WTC11 (cell line): ENCODE measurements around the gene JMJD4. TPM values are rescaled to one million over a fixed set of nuclear protein-coding genes. Genes with fewer than 3 reads are reported as not detected.

Experiments used
- ATAC-seq: fragments of 200-7000 bp; cut with Tn5 transposase; 2 replicates; pipeline ENCODE4 v1.10.0; 2021; ENCODE audit warnings: mild to moderate bottlenecking, moderate library complexity
- CTCF ChIA-PET: fragments of 300-600 bp; sonication (Branson Sonifier 250); formaldehyde crosslinking; loops from one replicate; lab custom pipeline; 2021; ENCODE audit warnings: antibody characterized with exemption; lab: Charles Lee
- POLR2A ChIA-PET: fragments of 350-600 bp; sonication (Branson Sonifier 250); formaldehyde crosslinking; loops from one replicate; lab custom pipeline; 2021; ENCODE audit warnings: antibody characterized with exemption; lab: Charles Lee
- DNase-seq: peaks from one replicate; pipeline ENCODE4 v3.0.0; 2021; ENCODE audit warnings: low spot score
- H3K27ac Mint-ChIP-seq: 2 replicates; pipeline ENCODE4 v1.8.0; 2021; ENCODE audit warnings: mixed read lengths
- H3K27me3 Mint-ChIP-seq: 2 replicates; pipeline ENCODE4 v1.8.0; 2021; ENCODE audit warnings: low read depth, mild to moderate bottlenecking, moderate library complexity, mixed read lengths
- H3K36me3 Mint-ChIP-seq: 2 replicates; pipeline ENCODE4 v1.8.0; 2021; ENCODE audit warnings: mixed read lengths
- H3K4me1 Mint-ChIP-seq: 2 replicates; pipeline ENCODE4 v1.8.0; 2022; ENCODE audit warnings: mixed read lengths
- H3K4me3 Mint-ChIP-seq: 2 replicates; pipeline ENCODE4 v1.8.0; 2021; ENCODE audit warnings: mild to moderate bottlenecking, moderate library complexity, mixed read lengths
- H3K9me3 Mint-ChIP-seq: 2 replicates; pipeline ENCODE4 v1.8.0; 2021; ENCODE audit warnings: mixed read lengths
- CDX4 ChIP-seq: fragments of 250-450 bp; sonication (Bioruptor Pico); IDR thresholded peaks from 2 replicates; pipeline ENCODE4 v1.9.0; 2021; ENCODE audit warnings: moderate library complexity, mild to moderate bottlenecking, inconsistent platforms, borderline replicate concordance
- CREM ChIP-seq: sonication (generic); formaldehyde crosslinking; IDR thresholded peaks from 2 replicates; pipeline ENCODE4 v1.8.1; 2022; ENCODE audit warnings: mild to moderate bottlenecking, missing genetic modification reagents, moderate library complexity
- E2F4 ChIP-seq: sonication (generic); formaldehyde crosslinking; IDR thresholded peaks from 2 replicates; pipeline ENCODE4 v1.8.1; 2022; ENCODE audit warnings: low read depth, mild to moderate bottlenecking, moderate library complexity, missing genetic modification reagents, borderline replicate concordance
- E2F5 ChIP-seq: sonication (generic); formaldehyde crosslinking; IDR thresholded peaks from 2 replicates; pipeline ENCODE4 v1.8.1; 2022; ENCODE audit warnings: mild to moderate bottlenecking, moderate library complexity, missing genetic modification reagents
- ELF4 ChIP-seq: sonication (generic); formaldehyde crosslinking; IDR thresholded peaks from 2 replicates; pipeline ENCODE4 v1.8.1; 2022; ENCODE audit warnings: low read depth, mild to moderate bottlenecking, moderate library complexity, missing genetic modification reagents
- ESRRA ChIP-seq: sonication (generic); formaldehyde crosslinking; IDR thresholded peaks from 2 replicates; pipeline ENCODE4 v1.8.1; 2022; ENCODE audit warnings: mild to moderate bottlenecking, missing genetic modification reagents, borderline replicate concordance
- ETV6 ChIP-seq: sonication (generic); formaldehyde crosslinking; IDR thresholded peaks from 2 replicates; pipeline ENCODE4 v1.8.1; 2022; ENCODE audit warnings: mild to moderate bottlenecking, missing genetic modification reagents
- FOXJ3 ChIP-seq: sonication (generic); formaldehyde crosslinking; IDR thresholded peaks from 2 replicates; pipeline ENCODE4 v1.9.0; 2021; ENCODE audit warnings: missing genetic modification reagents, mild to moderate bottlenecking, borderline replicate concordance
- FOXP1 ChIP-seq: sonication (generic); formaldehyde crosslinking; IDR thresholded peaks from 2 replicates; pipeline ENCODE4 v1.8.0; 2022; ENCODE audit warnings: missing genetic modification reagents, mild to moderate bottlenecking, moderate library complexity, borderline replicate concordance
- GABPB1 ChIP-seq: sonication (generic); formaldehyde crosslinking; IDR thresholded peaks from 2 replicates; pipeline ENCODE4 v1.8.1; 2023; ENCODE audit warnings: mild to moderate bottlenecking, missing genetic modification reagents
- MAX ChIP-seq: sonication (generic); formaldehyde crosslinking; IDR thresholded peaks from 2 replicates; pipeline ENCODE4 v1.8.0; 2022; ENCODE audit warnings: mild to moderate bottlenecking, missing genetic modification reagents
- MXD4 ChIP-seq: fragments of 250-450 bp; sonication (Bioruptor Pico); IDR thresholded peaks from 2 replicates; pipeline ENCODE4 v1.8.0; 2021; ENCODE audit warnings: mild to moderate bottlenecking, moderate library complexity, borderline replicate concordance
- MYBL2 ChIP-seq: sonication (generic); formaldehyde crosslinking; IDR thresholded peaks from 2 replicates; pipeline ENCODE4 v1.8.1; 2023; ENCODE audit warnings: mild to moderate bottlenecking, moderate library complexity, missing genetic modification reagents
- NFYB ChIP-seq: sonication (generic); formaldehyde crosslinking; conservative IDR thresholded peaks from 2 replicates; pipeline ENCODE4 v1.8.0; 2022; ENCODE audit warnings: low read depth, missing genetic modification reagents
- NR2C2 ChIP-seq: sonication (generic); formaldehyde crosslinking; IDR thresholded peaks from 2 replicates; pipeline ENCODE4 v1.8.0; 2022; ENCODE audit warnings: mild to moderate bottlenecking, missing genetic modification reagents
- NR3C1 ChIP-seq: sonication (generic); formaldehyde crosslinking; conservative IDR thresholded peaks from 2 replicates; pipeline ENCODE4 v1.8.1; 2023; ENCODE audit warnings: low read depth, mild to moderate bottlenecking, missing genetic modification reagents
- PRRX2 ChIP-seq: fragments of 250-450 bp; sonication (Bioruptor Pico); IDR thresholded peaks from 2 replicates; pipeline ENCODE4 v1.8.0; 2021; ENCODE audit warnings: mild to moderate bottlenecking
- SMAD3 ChIP-seq: sonication (generic); formaldehyde crosslinking; IDR thresholded peaks from 2 replicates; pipeline ENCODE4 v1.8.0; 2022; ENCODE audit warnings: missing genetic modification reagents, mild to moderate bottlenecking, borderline replicate concordance
- SOX15 ChIP-seq: fragments of 250-450 bp; sonication (Bioruptor Pico); IDR thresholded peaks from 2 replicates; pipeline ENCODE4 v1.9.0; 2021; ENCODE audit warnings: mild to moderate bottlenecking
- SP1 ChIP-seq: sonication (generic); formaldehyde crosslinking; conservative IDR thresholded peaks from 2 replicates; pipeline ENCODE4 v1.8.1; 2022; ENCODE audit warnings: missing genetic modification reagents
- USF2 ChIP-seq: sonication (generic); formaldehyde crosslinking; IDR thresholded peaks from 2 replicates; pipeline ENCODE4 v1.8.1; 2023; ENCODE audit warnings: mild to moderate bottlenecking, missing genetic modification reagents, moderate library complexity
- ZBTB43 ChIP-seq: sonication (generic); formaldehyde crosslinking; IDR thresholded peaks from 2 replicates; pipeline ENCODE4 v1.8.1; 2023; ENCODE audit warnings: mild to moderate bottlenecking, missing genetic modification reagents
- ZMAT4 ChIP-seq: fragments of 250-450 bp; sonication (Bioruptor Pico); IDR thresholded peaks from 2 replicates; pipeline ENCODE4 v1.9.0; 2021; ENCODE audit warnings: mild to moderate bottlenecking
- ZNF121 ChIP-seq: sonication (generic); formaldehyde crosslinking; IDR thresholded peaks from 2 replicates; pipeline ENCODE4 v1.8.0; 2023; ENCODE audit warnings: missing genetic modification reagents
- ZNF138 ChIP-seq: sonication (generic); formaldehyde crosslinking; conservative IDR thresholded peaks from 2 replicates; pipeline ENCODE4 v1.8.1; 2022; ENCODE audit warnings: mild to moderate bottlenecking, moderate library complexity, missing genetic modification reagents
- ZNF263 ChIP-seq: sonication (generic); formaldehyde crosslinking; IDR thresholded peaks from 2 replicates; pipeline ENCODE4 v1.8.1; 2022; ENCODE audit warnings: low read depth, mild to moderate bottlenecking, moderate library complexity, missing genetic modification reagents
- ZNF671 ChIP-seq: fragments of 250-450 bp; sonication (Bioruptor Pico); IDR thresholded peaks from 2 replicates; pipeline ENCODE4 v1.8.0; 2021; ENCODE audit warnings: mild to moderate bottlenecking
- total RNA-seq: library from RNA; stranded (reverse); gene quantifications from 3 replicates; pipeline ENCODE4 v1.2.3, GENCODE V29; 2021

JMJD4 gene
- total RNA-seq, 1 experiment from 2014 or later = 13.7 TPM

GRCh38 chr1:227769936-227770494, 34.9 kb upstream of the JMJD4 start:
- ChIA-PET CTCF (interaction anchor here (2.6 kb wide), 1 partner anchor 183 kb away, joined by 10 read pairs; no protein-coding TSS in a partner anchor), POLR2A (no interaction called here)
- no peaks in the 10 kb centered on the region for H3K4me1 Mint-ChIP-seq

GRCh38 chr1:227769047-227769935, 34.2 kb upstream of the JMJD4 start:
- Mint-ChIP-seq H3K4me1 (no peaks in the 10 kb centered on the region), H3K27me3 (no peaks in the 10 kb centered on the region), H3K9me3 (no peaks in the 10 kb centered on the region), H3K36me3 (peaks cover 30% of the 10 kb centered on the region), H3K27ac (no peak overlapping the region)
- no peak for ATAC-seq
- CTCF ChIA-PET = interaction anchor here (2.6 kb wide), 1 partner anchor 184 kb away, joined by 10 read pairs; no protein-coding TSS in a partner anchor
- no peak for TF ChIP-seq SP1 (CRISPR knock-in tag)
- no peak for TF ChIP-seq NR3C1 (CRISPR knock-in tag)
- TF ChIP-seq SMAD3 = no peak
- TF ChIP-seq MAX (CRISPR knock-in tag) = no peak
- no peak for TF ChIP-seq NR2C2 (CRISPR knock-in tag)
- no peak for TF ChIP-seq ZBTB43 (CRISPR knock-in tag)
- no peak for TF ChIP-seq ETV6 (CRISPR knock-in tag)
- TF ChIP-seq ZNF671 (CRISPR knock-in tag) = no peak
- no peak for TF ChIP-seq ZNF263
- no peak for TF ChIP-seq ZMAT4 (CRISPR knock-in tag)
- TF ChIP-seq ESRRA = no peak
- TF ChIP-seq SOX15 (CRISPR knock-in tag) = no peak
- no peak for TF ChIP-seq E2F4 (CRISPR knock-in tag)
- no peak for TF ChIP-seq MYBL2 (CRISPR knock-in tag)
- no peak for TF ChIP-seq E2F5 (CRISPR knock-in tag)
- TF ChIP-seq FOXP1 (CRISPR knock-in tag) = no peak
- TF ChIP-seq USF2 (CRISPR knock-in tag) = no peak
- no peak for TF ChIP-seq PRRX2 (CRISPR knock-in tag)
- TF ChIP-seq, all 79 proteins: peak for 0
- POLR2A ChIA-PET = no interaction called here
- H3K4me3 Mint-ChIP-seq = no peak overlapping the region
- no peak for DNase-seq

More at GRCh38 chr1:227769936-227770494, 34.9 kb upstream of the JMJD4 start:
- Mint-ChIP-seq H3K4me3 (no peak overlapping the region), H3K9me3 (no peaks in the 10 kb centered on the region), H3K27me3 (no peaks in the 10 kb centered on the region), H3K27ac (no peak overlapping the region), H3K36me3 (peaks cover 30% of the 10 kb centered on the region)
- ATAC-seq (no peak), DNase-seq (no peak)
- TF ChIP-seq MXD4 (CRISPR knock-in tag) = no peak
- TF ChIP-seq FOXJ3 (CRISPR knock-in tag) = no peak
- TF ChIP-seq NFYB = no peak
- TF ChIP-seq ZNF138 (CRISPR knock-in tag) = no peak
- TF ChIP-seq MAX (CRISPR knock-in tag) = no peak
- no peak for TF ChIP-seq GABPB1 (CRISPR knock-in tag)
- no peak for TF ChIP-seq ZMAT4 (CRISPR knock-in tag)
- TF ChIP-seq CDX4 = no peak
- no peak for TF ChIP-seq ZNF121 (CRISPR knock-in tag)
- TF ChIP-seq CREM (CRISPR knock-in tag) = no peak
- no peak for TF ChIP-seq ELF4
